K562 (cell line): ENCODE data around the gene CLUH. TPM values are rescaled to one million over a fixed set of nuclear protein-coding genes. Genes with fewer than 3 reads are reported as not detected.

ENCODE experiments used
- BRCA1 ChIP-seq, 2 experiments: fragments of 450-650 bp in 1 of 2; sonication (generic) in 1 of 2; formaldehyde crosslinking in 1 of 2; IDR thresholded peaks; 2 replicates each; pipeline versions ENCODE4 v1.5.0 to v1.6.1; 2017 to 2020; ENCODE audit warnings: mild to moderate bottlenecking in 1 of 2, missing genetic modification reagents in 1 of 2
- CBFB ChIP-seq: sonication (generic); formaldehyde crosslinking; IDR thresholded peaks from 2 replicates; pipeline ENCODE4 v1.4.0; 2020; ENCODE audit warnings: mild to moderate bottlenecking, missing genetic modification reagents
- CBX2 ChIP-seq: fragments of 200-600 bp; sonication (generic); IDR thresholded peaks from one replicate; pipeline ENCODE4 v1.6.1; 2012; ENCODE audit warnings: mild to moderate bottlenecking, low read length, inconsistent platforms; ENCODE audit not compliant: insufficient read depth, poor library complexity, severe bottlenecking
- ETS2 ChIP-seq: IDR thresholded peaks from 2 replicates; pipeline ENCODE4 v1.6.1; 2016; ENCODE audit warnings: borderline replicate concordance, missing genetic modification characterization, mild to moderate bottlenecking, moderate library complexity, missing compliant biosample characterization; ENCODE audit not compliant: poor library complexity, severe bottlenecking
- GTF2F1 ChIP-seq: IDR thresholded peaks from 2 replicates; pipeline ENCODE4 v1.6.1; 2011; ENCODE audit warnings: low read depth, low read length, improper control_type of control experiment
- HDGF ChIP-seq: fragments of 450-650 bp; IDR thresholded peaks from 2 replicates; pipeline ENCODE4 v1.6.1; 2016
- MAFK ChIP-seq: IDR thresholded peaks from 2 replicates; pipeline ENCODE4 v1.6.1; 2011; ENCODE audit warnings: low read length, improper control_type of control experiment
- MTA2 ChIP-seq: fragments of 450-650 bp; IDR thresholded peaks from 2 replicates; pipeline ENCODE4 v1.6.1; 2016; ENCODE audit warnings: low read depth
- NELFE ChIP-seq: IDR thresholded peaks from 2 replicates; pipeline ENCODE4 v1.6.1; 2011; ENCODE audit warnings: mild to moderate bottlenecking; ENCODE audit not compliant: insufficient read depth, insufficient read length
- TBP ChIP-seq: optimal IDR thresholded peaks from 2 replicates; pipeline ENCODE3; 2011; ENCODE audit warnings: low read depth, low read length, improper control_type of control experiment
- ZNF316 ChIP-seq: fragments of 450-650 bp; IDR thresholded peaks from 2 replicates; pipeline ENCODE4 v1.6.1; 2016
- ZNF318 ChIP-seq, 2 experiments: fragments of 450-650 bp; IDR thresholded peaks; 2 replicates each; pipeline ENCODE4 v1.6.1; 2016; ENCODE audit warnings: mild to moderate bottlenecking in 2 of 2, borderline replicate concordance in 1 of 2, low read depth in 1 of 2, moderate library complexity in 1 of 2
- ZNF561 ChIP-seq: fragments of 450-650 bp; formaldehyde crosslinking; conservative IDR thresholded peaks from 2 replicates; pipeline ENCODE4 v1.4.0; 2020; ENCODE audit warnings: mild to moderate bottlenecking, moderate library complexity
- polyA plus RNA-seq, 8 experiments: library from polyadenylated mRNA; depleted of rRNA in 4 of 8; stranded (reverse) in 5 of 8; unstranded in 3 of 8; fragments of >200 nt; fragmentation: Nextera tagmentation in 2 of 8; fragmentation: Illumina TruSeq in 1 of 8; extraction: Ambion mirVana in 2 of 8; extraction: Trizol in 1 of 8; gene quantifications; 2 replicates each; pipeline versions ENCODE4 v1.2.1 to v1.2.3, GENCODE V29; 2011 to 2014; ENCODE audit warnings: inconsistent platforms in 1 of 8, missing spikeins in 1 of 8
- total RNA-seq, 7 experiments: library from RNA; depleted of rRNA in 6 of 7; stranded (reverse); fragments of >200 nt in 6 of 7; fragmentation: Illumina TruSeq in 2 of 7; extraction: Trizol in 2 of 7; gene quantifications; 2 replicates each; pipeline versions ENCODE4 v1.2.1 to v1.2.3, GENCODE V29; 2011 to 2021; ENCODE audit warnings: low replicate concordance in 1 of 7
- TF ChIP-seq, protein P1 (sequence below): fragments of 450-650 bp; IDR thresholded peaks from 2 replicates; pipeline ENCODE4 v1.7.0; 2016; ENCODE audit warnings: borderline replicate concordance
- TF ChIP-seq, protein P2 (sequence below): sonication (generic); formaldehyde crosslinking; IDR thresholded peaks from 2 replicates; pipeline ENCODE4 v1.8.0; 2022; ENCODE audit warnings: mild to moderate bottlenecking, missing genetic modification reagents, borderline replicate concordance
- TF ChIP-seq, protein P3 (sequence below): fragments of 450-650 bp; formaldehyde crosslinking; IDR thresholded peaks from 2 replicates; pipeline ENCODE4 v1.4.0; 2022; ENCODE audit warnings: mild to moderate bottlenecking, moderate library complexity

The CLUH gene
- total and polyA plus RNA-seq, 9 of the 15 experiments (the other 6 are each of a cell fraction or from before 2014, with no cell fraction given): 0.21 to 140 (median 33.2) TPM

DNA sequence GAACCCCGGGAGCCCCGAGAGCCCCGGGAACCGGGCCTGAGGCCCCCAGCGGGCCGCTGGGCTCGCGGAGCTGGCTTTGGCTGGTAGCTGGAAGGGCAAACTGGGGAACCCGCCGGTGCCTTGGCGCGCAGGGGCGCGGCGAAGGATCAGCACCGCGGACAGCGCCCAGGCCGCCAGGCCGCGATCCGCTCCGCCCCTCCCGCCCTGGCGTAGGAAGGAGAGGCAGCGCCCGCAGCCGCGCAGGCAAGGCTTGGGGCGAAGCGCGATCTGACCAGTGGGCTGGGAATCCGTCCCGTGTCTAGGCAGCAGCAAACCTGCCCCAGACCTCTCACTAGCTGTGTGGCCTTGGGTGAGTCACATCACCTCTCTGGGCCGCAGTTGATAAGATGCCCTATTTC, 38.2 kb upstream of the CLUH start (continued):
- TF ChIP-seq ZNF318 (IDR thresholded peaks at IDR 0.05; ENCODE audit: borderline replicate concordance in 1 of 2, low read depth in 1 of 2) (no peak), HDGF (no peak), ETS2 (tag) (no peak), ZNF561 (no peak), CBX2 (no peak), TBP (no peak), MAFK (no peak), GTF2F1 (no peak), BRCA1 (IDR thresholded peaks at IDR 0.05) (no peak), BRCA1 (CRISPR knock-in tag; IDR thresholded peaks at IDR 0.05) (no peak), CBFB (CRISPR knock-in tag) (no peak), NELFE (no peak), MTA2 (no peak), ZNF316 (no peak)
- TF ChIP-seq, protein P1, sequence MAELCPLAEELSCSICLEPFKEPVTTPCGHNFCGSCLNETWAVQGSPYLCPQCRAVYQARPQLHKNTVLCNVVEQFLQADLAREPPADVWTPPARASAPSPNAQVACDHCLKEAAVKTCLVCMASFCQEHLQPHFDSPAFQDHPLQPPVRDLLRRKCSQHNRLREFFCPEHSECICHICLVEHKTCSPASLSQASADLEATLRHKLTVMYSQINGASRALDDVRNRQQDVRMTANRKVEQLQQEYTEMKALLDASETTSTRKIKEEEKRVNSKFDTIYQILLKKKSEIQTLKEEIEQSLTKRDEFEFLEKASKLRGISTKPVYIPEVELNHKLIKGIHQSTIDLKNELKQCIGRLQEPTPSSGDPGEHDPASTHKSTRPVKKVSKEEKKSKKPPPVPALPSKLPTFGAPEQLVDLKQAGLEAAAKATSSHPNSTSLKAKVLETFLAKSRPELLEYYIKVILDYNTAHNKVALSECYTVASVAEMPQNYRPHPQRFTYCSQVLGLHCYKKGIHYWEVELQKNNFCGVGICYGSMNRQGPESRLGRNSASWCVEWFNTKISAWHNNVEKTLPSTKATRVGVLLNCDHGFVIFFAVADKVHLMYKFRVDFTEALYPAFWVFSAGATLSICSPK: no peak
- TF ChIP-seq, protein P2, sequence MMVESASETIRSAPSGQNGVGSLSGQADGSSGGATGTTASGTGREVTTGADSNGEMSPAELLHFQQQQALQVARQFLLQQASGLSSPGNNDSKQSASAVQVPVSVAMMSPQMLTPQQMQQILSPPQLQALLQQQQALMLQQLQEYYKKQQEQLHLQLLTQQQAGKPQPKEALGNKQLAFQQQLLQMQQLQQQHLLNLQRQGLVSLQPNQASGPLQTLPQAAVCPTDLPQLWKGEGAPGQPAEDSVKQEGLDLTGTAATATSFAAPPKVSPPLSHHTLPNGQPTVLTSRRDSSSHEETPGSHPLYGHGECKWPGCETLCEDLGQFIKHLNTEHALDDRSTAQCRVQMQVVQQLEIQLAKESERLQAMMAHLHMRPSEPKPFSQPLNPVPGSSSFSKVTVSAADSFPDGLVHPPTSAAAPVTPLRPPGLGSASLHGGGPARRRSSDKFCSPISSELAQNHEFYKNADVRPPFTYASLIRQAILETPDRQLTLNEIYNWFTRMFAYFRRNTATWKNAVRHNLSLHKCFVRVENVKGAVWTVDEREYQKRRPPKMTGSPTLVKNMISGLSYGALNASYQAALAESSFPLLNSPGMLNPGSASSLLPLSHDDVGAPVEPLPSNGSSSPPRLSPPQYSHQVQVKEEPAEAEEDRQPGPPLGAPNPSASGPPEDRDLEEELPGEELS (CRISPR knock-in tag): no peak
- TF ChIP-seq, protein P3, sequence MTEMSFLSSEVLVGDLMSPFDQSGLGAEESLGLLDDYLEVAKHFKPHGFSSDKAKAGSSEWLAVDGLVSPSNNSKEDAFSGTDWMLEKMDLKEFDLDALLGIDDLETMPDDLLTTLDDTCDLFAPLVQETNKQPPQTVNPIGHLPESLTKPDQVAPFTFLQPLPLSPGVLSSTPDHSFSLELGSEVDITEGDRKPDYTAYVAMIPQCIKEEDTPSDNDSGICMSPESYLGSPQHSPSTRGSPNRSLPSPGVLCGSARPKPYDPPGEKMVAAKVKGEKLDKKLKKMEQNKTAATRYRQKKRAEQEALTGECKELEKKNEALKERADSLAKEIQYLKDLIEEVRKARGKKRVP (CRISPR knock-in tag): no peak
